Hematopoietic multipotent progenitor cell treated with erythropoietin and hydrocortisone succinate and interleukin-3 and kit ligand, for 4 days (in vitro differentiated cells): ENCODE data around the gene PEX16.

ENCODE experiments used
- DNase-seq: peaks from one replicate; pipeline ENCODE4 v3.0.0-alpha.2; 2015

The PEX16 gene

DNA sequence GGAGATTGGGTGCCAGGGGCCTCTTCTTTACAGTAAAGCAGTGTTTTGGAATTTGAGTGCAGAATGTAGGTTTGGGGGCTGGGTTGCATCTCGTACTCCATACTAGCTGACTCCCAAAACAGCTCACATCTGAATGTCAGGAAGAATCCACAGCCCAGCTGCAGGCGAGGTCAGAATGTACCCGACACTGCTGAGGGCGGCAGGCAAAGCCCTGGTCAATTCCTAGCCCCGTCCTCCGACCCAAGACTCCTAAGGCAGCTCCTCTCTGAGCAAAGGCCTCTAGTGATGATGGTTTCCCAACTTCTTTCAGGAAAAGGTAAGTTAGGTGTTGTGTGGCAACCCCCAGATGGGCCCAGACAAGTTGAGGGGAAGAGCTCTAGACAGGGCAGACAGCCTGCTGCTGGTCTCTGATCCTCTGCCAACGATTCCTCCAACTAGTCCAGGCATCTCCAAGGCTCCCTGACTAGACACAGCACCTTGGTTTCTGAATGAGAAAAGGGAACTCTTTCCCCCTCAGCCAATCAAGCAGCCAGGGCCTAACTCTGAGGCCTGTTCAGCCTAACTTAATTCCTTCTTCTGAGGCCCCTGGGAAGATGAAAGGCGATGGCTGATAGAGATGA, 13.4 kb upstream of the PEX16 start:
- DNase-seq, result no peak

DNA sequence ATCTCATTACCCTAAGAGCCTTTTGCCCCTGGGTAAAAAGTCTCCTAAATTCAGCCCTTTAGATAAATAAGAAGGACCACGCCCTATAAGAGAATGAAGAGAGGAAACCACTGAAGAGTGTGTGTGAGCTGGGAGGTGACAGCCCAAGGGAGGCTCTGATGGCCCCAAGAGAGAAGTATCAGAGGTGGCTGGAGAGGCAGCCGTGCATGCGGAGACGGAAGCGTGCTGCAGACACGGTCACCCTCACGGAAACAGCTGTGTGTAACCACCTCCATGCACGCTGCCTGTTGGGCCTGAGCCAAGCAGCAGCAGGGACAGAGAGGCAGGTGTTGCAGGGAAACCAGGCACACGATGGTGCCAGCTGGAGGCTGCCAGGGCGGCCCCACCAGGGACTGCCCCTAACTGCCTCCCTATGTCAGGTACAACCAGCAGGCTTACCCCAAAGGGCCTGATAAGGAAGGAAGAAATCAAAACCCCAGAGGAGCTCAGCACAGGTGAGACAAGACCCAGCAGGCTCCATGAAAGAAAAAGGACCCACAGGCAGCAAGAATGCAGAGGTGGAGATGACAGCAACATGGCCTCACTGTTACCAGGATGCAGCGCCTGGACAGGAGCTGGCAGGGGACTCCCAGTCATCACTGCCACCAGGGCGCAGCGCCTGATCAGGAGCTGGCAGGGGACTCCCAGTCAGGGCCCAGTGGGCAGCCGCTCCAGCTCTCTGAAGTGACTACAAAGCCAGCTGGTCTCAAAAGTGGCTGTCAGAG, 12.5 kb upstream of the PEX16 start:
- peak; percentile 72 for DNase-seq

DNA sequence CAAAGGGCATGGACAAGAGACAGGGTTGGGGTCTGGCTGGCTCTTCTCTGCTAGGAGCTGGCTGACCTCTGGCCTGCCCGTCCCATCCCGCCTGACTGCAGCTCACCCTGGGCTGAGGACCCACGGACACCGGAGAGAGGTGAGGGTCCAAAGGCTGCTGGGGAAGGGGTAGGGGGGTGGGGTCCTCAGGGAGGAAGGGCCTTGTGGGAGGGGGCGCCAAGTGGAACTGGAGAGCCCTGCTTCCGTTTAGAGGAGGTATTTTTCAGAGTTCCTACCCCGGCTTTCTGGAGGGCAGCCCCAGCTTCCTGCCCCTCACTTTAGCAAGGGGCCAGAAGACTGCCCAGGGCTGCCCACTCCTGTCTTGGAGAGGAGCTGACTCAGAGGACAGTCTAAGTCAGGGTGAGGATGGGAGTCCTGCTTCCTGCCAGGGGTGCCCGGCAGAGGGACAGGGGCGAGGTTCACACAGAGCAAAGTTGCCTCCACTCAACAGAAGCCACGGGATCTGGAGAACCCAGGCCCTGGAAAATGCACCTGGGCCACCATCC, 11.9 kb upstream of the PEX16 start:
- no peak for DNase-seq

DNA sequence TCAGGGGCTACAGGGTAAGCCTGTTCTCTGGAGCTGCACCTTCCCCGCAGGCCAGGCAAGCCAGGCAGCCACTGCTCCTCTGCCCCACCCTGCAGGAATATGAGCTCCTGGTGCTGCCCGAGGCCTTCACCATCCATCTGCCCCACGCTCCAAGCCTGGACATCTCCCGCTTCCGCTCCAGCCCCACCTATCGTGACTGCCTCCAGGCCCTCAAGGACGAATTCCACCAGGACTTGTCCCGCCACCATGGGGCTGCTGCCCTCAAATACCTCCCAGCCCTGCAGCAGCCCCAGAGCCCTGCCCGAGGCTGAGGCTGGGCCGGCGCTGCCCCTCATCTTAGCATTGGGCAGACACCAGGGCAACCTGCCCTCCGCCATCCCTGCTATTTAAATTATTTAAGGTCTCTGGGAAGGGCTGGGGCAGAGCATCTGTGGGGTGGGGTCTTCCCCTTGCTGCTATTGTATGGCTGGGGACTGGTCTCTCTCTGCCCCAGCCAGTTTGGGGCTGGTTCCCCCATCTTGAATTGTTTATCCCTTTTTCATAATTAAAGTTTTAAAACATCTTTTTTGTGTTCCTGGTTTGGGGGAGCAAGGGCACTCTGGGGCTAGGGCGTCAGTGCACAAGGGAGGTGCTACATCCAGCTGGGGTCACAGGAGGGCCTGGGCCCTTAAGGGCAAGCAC, 11.0 kb upstream of the PEX16 start:
- DNase-seq, result no peak

DNA sequence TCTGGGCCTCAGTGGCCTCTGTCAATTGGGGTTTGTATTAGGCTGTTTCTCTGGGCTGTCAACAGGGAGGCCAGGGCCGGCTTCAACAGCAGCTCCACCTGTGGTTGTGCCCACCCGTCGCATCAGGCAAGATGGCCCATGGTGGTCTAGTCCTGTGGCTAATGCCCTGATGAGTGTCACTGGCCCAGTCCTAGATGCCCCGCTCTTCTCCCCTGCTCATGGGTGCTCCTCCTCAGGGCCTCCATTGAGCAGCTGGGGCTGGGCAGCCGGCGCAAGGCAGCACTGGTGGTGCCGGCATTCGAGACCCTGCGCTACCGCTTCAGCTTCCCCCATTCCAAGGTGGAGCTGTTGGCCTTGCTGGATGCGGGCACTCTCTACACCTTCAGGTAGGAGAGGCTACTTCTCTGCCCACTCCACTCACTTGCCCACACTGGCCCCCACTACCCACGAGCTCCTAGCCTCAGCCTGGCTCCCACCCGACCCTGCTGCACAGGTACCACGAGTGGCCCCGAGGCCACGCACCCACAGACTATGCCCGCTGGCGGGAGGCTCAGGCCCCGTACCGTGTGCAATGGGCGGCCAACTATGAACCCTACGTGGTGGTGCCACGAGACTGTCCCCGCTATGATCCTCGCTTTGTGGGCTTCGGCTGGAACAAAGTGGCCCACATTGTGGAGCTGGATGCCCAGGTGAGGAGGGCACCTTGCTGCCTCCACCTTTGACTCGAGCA, 10.2 kb upstream of the PEX16 start:
- DNase-seq, result no peak

DNA sequence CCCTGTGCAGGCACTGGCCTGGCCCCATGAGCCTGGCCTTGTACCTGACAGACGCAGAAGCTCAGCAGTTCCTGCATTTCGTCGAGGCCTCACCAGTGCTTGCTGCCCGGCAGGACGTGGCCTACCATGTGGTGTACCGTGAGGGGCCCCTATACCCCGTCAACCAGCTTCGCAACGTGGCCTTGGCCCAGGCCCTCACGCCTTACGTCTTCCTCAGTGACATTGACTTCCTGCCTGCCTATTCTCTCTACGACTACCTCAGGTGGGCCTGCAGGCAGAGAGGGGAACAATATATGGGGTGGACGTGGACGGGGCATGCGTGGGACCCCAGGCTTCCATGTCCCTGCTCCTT, 9.6 kb upstream of the PEX16 start:
- DNase-seq, result peak; percentile 37

DNA sequence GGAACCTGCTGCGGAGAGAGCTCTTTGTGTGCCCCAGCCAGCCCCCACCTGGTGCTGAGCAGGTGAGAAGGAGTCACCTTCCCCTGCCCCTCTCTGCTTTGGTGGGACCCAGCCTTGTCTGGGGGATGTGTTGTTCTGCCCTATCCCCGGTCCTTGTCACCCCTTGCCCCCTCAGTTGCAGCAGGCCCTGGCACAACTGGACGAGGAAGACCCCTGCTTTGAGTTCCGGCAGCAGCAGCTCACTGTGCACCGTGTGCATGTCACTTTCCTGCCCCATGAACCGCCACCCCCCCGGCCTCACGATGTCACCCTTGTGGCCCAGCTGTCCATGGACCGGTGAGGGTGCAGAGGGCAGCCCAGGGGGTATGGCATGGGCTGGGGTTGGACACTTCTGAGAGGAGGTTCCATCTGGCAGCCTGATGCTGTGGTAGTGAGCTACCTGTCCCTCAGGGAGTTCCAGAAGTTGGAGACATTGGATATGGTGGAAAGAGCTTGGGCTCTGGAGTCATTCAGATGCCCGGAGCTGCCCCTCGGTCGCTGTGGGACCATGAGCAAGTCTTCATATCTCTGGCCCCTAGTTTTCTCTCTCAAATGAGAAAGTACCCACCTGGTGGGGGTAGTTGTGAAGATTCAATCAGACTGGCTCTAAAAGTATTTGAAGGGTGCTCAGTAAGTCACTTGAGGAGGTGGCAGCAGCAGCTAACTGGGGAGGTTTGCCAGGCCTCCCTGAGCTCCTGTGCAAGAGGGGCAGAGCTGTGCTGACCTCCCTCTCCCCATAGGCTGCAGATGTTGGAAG, 9.1 kb upstream of the PEX16 start:
- DNase-seq, result no peak

DNA sequence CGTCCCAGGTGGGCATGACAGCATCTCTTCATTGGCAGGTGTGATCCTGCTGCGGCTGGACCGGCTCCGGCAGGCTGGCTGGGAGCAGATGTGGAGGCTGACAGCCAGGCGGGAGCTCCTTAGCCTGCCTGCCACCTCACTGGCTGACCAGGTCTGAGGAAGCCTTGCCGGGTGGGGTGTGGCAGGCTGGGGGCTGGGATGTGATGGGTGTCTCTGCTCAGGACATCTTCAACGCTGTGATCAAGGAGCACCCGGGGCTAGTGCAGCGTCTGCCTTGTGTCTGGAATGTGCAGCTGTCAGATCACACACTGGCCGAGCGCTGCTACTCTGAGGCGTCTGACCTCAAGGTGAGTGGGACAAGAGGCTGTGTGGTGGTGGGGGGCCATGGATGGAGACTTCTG, 8.3 kb upstream of the PEX16 start:
- no peak for DNase-seq

DNA sequence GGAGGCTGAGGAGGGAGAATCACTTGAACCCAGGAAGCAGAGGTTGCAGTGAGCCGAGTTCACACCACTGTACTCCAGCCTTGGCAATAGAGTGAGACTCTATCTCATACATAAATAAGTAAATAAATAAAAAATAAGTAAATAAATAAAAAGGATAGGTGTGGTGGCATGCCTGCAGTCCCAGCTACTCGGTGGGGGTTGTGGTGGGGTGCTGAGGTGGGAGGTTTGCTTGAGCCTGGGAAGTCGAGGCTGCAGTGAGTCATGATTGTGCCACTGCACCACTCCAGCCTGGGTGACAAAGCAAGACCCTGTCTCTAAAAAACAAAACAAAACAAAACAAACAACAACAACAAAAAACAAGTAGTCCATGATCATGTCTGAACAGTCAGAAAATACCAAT, 7.9 kb upstream of the PEX16 start:
- no peak for DNase-seq

DNA sequence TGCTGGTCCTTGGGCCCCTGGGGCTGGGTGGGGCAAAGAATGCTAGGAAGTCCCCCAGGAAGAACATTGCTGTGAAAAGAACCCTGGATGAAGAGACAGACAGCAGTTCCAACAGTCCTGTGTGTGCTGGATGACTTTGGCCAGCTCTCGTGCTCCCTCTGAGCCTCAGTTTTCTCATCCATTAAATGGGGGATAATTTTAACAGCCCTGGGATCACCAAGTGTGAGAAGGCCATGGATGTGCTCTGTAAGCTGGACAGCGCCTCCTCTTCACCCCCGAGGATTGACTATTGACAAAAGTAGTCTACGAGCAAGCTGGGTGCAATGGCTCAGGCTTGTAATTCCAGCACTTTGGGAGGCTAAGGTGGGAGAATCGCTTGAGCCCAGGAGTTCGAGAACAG, 7.2 kb upstream of the PEX16 start:
- DNase-seq, result no peak

DNA sequence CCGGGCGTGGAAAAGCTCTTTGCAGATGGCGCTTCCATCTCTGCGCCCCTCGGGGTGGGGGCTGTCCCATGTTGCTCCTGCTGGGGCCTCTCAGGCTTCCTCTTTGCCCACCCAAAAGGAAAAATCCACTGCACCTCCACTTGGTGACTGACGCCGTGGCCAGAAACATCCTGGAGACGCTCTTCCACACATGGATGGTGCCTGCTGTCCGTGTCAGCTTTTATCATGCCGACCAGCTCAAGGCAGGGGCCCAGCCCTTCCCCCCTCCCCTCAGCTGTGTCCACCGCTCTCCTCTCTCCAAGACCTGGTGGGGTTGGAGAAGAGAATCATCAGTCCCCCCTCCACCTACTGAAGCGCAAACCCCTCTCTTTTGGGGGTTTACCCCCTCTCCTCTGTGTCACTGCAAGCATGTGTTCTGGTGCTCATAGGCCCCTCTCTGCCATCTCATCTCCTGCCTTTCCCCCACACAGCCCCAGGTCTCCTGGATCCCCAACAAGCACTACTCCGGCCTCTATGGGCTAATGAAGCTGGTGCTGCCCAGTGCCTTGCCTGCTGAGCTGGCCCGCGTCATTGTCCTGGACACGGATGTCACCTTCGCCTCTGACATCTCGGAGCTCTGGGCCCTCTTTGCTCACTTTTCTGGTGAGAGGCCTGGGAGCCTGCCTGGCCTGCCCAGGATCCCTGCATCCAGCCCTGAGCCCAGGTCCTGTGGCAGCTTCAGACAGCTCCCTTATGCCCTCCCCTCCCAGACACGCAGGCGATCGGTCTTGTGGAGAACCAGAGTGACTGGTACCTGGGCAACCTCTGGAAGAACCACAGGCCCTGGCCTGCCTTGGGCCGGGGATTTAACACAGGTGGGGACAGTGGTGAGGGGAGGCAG, 6.6 kb upstream of the PEX16 start:
- DNase-seq, result no peak

DNA sequence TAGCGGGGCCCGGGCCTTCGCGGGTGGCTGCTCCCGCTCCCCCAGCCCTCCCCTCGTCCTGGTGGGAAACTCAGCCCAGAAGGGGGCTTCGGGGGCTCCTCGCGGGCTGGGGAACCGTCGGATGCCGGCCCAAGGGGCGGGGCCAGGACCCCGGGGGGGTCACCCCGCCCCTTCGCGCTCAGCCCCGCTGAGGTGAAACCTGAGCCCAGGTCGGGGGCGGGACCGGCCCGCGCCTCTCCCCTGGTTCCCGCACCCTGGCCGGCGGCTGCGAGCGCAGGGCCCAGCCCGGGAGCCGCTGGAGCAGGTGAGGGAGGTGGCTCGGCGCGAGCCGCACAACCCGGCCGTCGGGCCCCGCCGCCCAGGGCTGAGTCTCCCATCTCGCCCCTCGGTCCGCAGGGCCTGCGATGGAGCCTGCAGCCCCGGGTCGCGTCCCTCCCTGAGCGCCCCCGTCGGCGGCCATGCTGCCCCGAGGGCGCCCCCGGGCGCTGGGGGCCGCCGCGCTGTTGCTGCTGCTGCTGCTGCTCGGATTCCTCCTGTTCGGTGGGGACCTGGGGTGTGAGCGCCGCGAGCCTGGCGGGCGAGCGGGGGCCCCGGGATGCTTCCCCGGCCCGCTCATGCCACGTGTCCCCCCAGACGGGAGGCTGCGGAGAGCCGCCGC, 4.9 kb upstream of the PEX16 start, which contains the start of gene LARGE2:
LARGE2 (plus strand) TSS at position 232 of the 658 bp plus-strand sequence; CDS start at position 459, 227 bp downstream.
- DNase-seq, result no peak

DNA sequence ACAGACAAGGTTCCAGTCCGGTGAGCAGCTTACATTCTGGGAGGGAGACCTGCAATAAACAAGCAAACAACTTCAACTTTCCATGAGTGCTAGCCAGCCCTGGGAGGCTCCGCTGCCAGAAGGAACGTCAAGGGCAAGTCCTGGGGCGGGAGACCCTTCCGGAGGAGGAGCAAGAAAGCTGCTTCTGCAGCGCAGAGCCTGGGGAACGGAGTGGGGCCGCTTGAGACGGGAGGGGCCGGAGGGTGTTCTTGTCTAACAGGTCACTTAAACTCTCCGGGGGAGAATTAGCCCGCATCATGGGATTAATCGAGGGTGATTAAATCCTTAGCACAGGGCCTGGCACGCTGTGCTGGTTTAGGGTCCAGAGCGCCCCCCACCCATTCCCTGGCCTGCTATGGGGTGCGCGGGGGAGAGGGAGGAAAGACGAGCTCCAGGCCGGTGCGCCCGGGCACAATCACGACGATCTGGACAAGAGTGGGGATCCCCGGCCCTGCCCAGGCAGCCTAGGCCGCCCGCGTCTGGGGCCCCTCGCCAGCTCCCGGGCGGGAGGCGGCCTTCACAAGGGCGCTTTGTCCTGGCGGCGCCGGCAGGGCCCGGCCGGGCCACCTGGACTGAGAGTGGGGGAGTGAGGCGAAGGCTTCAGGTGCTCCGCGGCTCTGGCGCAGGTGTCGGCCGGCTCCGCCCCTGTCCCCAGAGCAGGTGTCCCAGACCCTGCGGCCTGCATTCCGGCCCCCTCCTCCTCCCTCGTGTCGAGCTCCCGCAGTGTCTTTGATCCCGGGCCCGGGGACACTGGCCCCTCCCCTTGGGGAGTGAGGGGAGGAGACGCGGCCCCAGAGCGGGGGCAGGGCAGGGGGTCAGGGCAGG, 4.1 kb upstream of the PEX16 start:
- no peak for DNase-seq

DNA sequence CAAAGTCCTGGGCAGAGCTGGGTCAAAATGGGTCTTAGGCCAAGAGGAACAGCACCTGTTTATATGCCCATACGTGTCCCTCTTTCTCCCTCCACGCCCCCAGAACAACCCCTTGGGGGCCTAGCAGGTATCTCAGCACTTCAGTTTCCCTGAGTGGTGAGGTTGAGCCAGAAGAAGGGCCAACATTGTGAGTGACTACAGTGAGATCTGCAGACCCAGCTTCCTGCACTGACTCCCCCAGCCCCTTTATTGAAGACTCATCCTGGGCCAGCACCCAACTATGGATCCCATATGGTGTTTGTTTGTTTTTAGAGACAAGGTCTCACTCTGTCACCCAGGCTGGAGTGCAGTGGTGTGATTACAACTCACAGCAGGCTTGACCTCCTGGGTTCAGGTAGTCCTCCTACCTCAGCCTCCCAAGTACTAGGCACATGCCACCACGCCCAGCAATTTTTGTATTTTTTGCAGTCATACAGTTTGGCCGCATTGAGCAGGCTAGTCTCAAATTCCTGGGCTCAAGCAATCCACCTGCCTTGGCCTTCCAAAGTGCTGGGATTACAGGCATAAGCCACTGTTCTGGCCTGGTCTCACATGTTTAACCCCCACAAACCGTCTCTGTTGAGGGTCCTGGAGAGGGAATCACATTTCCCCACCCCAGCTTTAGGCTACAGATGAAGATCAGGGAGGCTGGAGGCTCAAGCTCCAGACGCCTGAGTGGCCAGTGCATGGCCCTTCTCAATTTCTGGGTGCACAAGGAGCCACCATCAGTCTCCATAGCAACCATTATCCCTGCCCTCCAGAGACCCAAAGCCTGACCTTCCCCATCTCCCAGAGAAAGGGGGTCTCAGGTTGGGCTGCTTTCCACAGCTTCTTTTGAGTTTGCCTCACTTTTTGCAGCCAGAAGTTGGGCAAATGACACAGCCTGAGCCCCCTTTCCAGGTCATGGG, 3.1 kb upstream of the PEX16 start:
- no peak for DNase-seq

DNA sequence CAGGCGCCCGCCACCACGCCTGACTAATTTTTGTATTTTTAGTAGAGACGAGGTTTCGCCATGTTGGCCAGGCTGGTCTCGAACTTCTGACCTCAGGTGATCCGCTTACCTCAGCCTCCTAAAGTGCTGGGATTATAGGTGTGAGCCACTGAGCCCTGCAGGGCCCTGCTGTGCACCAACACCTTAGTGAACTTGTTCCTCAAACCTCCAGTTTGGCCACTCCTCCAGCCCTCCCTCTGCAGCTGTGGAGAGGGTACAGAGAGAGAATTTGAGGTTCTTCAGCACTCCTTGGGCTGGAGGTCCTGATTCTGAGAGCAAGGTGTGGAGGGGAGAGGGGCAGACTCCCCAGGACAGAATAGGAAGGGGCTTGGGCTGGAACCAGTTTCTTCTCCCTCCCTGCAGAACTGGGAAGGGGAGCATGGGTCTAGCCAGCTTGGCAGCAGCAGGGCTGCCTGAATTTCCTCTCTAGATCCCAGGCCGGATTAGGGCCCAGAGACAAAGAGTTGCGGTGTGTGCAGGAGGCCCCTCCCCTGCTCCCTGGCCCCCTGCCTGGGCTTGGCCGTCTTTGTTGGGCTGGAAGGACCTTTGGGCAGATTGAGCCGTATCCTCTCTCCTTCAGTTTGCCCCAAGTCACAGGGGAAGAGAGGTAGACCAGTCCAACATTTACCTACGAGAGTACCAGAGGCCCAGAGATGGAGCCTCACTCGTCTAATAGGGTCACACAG, 2.3 kb upstream of the PEX16 start:
- DNase-seq, result peak; percentile 40

DNA sequence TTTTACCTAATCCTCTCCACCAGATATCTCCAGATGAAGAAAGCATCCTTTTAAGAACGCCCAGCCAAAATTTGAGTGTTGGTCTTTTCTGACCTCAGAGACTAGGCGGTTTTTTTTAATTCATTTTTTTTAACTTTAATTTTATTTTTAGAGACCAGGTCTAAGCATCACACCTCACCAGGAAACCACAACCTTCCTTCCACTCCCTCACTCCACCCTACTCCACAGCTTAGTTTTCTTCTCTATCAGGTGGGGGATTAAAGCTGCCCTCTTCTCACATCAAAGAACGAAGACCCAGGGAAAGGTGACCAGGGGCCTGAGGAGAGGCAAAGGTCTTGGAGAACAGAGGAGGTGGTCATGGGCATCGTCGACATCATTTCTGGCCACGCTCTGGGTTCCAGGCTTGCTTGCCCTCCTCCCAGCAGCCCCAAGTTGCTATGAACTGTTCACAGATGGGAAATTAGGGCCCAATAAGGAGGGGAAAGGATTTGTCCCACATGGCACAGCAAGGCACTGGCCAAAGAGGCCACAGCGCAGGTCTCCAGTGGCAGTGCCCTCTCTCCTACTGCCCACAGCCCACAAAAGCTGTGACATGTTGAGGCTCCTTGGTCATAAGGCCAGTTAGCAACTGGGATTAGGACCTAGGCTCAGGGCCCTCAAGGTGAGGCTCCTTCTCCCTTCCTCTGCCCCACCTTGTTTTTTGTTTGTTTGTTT, 1.4 kb upstream of the PEX16 start:
- DNase-seq, result no peak

DNA sequence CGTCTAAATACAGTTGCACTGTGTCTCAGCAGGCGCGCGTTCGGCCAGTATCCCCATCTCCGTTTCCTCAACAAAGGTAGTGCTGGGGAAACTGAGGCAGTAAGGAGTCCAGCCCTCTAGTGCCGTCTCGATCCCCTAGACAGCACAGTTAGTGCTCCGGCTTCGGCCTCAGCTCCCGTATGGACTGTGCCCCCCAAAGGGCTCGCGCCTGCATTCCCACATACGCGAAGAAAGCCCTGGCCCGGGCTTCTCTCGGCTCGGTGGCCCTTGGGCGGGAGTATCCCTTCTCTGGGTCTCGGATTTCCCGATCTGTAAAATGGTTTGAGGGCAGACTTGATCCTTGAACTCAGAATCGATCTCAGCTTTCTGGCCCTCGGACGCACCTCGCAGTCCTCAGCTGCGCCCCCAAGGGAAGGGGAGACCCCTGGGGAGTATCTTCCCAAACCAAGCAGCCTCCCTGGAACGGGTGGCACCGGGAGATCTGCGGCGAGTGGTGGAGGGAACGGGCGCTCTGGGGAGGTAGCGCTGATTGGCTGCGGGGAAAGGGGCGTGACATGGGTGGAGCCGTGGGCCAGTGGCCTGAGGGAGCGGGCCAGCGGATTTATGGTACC, 759 bp upstream of the PEX16 start:
- peak; percentile 88 for DNase-seq
